ENCODE results near the gene RECQL. TPM values are rescaled to one million over a fixed set of nuclear protein-coding genes. Genes with fewer than 3 reads are reported as not detected.

Gene RECQL
- total and polyA plus RNA-seq, 2 of the 8 experiments (the other 6 are each of a cell fraction or from before 2014, with no cell fraction given): 8.1 to 40.3 TPM

- no peak for TF ChIP-seq SP1 (IDR thresholded peaks at IDR 0.05; ENCODE audit: low read depth, low read length)
- no peak for TF ChIP-seq KDM1A (IDR thresholded peaks at IDR 0.05; ENCODE audit: borderline replicate concordance, low read length)
Observed at GRCh38 chr12:21541773-21542172, 40.3 kb upstream of the RECQL start (continued).

Measured in H1 (cell line).